CD4-positive, alpha-beta T cell treated with Interleukin-15 for 1 hour (primary cell): ENCODE results near the gene ART1.
A peak's percentile ranks its signal among the peaks of the same experiment; 100 is the strongest.
"Not testable (repeated sequence)": the region's sequence is repeated elsewhere in the genome, so short reads cannot be mapped to it uniquely, and the experiment has no call there.

ENCODE experiments used
- DNase-seq: peaks from one replicate; pipeline ENCODE4 v3.0.0-alpha.2; 2020

ART1 gene

DNA sequence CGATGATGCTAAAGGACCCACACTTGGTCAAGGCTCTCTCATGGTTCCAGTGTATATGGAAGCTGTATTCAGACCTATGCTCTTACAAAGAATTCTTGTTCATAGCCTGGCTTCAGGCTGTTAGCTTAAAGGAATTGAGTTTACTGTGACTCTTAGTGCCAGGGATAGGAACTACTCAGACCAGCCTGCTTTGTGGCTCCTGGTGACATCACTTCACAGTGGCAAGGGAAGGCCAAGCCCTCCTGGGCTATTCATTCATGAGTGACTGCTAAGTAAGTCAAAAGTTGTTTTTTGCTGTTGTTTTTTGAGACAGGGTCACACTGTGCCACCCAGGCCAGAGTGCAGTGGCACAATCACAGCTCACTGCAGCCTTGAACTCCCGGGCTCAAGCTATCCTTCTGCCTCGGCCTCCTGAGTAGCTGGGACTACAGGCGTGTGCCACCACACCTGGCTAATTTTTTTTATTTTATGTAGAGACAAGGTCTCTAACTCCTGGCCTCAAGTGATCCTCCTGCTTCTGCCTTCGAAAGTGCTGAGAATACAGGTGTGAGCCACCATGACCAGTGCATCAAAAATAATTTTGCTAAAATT lies 12.8 kb upstream of the ART1 start:
- no peak for DNase-seq

DNA sequence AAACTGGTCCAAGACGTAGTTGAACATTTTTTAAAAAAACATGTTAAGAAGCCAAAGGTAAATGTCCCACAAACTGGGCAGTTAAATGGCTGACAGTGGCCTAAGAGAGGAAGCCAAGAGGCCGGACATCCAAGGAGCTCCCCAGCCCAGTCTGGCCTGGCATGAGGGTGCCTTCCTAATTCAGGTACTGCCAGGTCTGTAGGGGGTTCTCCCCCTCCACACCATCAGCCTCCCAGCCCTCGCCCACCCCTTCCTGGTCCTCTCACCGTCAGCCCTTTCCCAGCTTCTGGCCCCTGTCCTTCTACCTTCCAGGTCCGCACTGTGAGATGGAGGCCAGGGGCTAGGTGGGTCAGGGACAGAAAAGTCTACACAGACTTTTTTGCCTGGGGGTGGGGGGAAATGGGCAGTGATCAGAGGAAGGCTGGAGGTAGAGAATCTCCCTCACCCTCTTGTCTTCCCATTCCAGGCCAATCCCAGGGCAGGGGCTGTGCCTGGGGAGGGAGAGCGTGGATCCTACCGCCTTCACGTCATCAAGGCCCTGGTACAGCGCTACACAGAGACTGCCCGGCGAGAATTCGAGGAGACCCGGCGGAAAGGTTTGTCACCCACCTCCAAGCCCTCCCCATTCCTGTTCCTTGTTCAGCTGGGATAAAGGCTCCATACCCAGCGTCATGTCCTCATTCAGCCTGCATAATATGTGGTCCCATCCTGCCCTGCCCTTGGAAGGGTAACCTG lies 9.1 kb upstream of the ART1 start:
- peak; percentile 11 for DNase-seq

DNA sequence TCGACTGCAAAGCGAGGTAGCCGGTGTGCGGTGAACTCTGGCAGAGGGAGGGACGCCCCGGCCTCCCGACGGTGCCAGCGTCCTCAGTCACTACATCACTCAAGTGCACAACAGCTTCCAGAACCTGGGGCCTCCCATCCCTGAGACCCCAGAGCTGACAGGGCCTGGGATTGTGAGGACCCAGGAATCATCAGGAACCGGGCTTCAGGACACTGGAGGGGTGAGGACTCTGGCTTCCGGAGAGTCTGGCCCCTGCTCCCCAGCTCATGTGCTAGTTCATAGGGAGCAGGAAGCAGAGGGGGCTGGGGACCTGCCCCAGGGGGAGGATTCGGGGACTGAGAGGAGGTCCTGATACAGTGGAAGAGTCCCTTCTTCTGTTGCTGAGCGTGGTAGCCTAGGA lies 7.7 kb upstream of the ART1 start:
- DNase-seq = no peak

DNA sequence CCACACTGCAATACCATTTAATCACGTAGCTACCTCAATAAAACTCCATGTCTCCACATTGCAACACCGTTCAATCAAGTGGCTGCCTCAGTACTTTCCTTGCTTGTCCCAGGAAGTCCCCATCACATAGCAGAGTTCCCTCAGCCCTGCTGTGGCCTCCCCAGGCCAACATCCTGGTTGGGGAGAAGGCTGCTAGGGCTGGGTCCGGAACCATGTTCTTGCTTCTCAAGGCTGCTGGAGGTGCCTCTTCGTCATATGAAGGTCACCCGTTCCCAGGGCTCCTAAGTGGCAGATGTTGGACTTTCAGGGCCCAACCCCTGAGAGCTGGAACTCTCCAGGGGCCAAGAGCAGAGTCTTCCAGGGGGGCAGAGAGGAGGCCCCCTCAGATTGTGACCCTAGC lies 6.4 kb upstream of the ART1 start:
- no peak for DNase-seq

DNA sequence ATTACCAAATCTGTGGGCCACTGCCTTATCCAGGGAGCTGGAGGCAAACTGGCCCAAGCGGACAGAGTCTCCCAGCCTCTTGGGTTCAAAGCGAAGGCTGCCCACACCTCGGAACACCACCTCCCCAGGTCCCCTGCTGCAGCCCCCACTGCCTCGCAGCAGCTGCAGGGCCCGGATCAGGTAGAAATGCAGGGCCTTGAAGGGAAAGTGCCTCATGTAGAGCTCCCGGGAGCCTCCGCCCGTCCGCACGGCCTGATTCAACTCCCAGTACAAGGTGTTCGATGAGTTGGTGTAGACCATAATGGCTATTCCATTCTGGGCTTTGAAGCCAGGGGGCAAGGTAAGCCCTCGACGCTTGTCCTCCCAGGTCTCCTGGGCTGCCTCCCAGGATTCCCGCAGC lies 5.1 kb upstream of the ART1 start:
- DNase-seq = no peak

DNA sequence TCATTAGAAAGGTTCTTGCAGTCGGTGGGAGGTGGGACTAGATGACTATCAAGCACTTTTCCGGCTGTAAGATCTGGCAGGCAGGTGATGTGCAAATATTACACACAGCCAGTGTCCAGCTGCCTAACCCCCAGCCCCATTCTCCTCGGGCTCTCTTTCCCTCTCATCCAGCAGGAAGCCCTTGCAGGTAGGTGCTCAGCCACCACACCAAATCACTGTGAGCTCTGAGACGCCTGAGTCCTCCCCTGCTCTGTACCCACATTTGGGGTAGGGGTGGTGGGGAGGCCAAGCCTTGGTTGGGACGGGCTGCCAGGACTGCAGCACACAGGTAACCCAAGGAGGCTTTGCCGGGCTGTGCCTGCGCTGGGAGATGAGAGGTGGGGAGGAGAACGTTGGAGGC lies 3.7 kb upstream of the ART1 start:
- DNase-seq = no peak

DNA sequence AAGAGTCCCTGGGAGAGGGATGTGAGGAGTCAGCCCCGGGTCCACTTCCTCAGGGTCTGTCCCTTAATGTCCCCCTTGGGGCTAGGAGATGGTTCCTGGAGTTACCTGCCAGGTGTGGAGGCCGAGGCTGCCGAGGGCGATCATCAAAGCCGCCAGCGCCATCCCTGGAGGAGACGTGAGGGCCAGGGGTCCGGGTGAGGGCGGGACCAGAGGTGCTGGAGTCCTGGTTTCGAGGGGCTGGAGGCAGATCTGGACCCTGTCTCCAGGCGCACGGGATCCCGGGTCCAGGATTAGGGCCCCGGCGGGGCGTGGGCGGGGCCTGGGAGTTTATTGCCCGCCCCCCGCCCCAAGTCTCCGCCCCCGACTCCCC lies 3.2 kb upstream of the ART1 start, which contains the start of gene ART5:
ART5 (minus strand) TSS at position 292 of the 370 bp plus-strand sequence; CDS start at position 162, 130 bp downstream.
- DNase-seq = no peak

DNA sequence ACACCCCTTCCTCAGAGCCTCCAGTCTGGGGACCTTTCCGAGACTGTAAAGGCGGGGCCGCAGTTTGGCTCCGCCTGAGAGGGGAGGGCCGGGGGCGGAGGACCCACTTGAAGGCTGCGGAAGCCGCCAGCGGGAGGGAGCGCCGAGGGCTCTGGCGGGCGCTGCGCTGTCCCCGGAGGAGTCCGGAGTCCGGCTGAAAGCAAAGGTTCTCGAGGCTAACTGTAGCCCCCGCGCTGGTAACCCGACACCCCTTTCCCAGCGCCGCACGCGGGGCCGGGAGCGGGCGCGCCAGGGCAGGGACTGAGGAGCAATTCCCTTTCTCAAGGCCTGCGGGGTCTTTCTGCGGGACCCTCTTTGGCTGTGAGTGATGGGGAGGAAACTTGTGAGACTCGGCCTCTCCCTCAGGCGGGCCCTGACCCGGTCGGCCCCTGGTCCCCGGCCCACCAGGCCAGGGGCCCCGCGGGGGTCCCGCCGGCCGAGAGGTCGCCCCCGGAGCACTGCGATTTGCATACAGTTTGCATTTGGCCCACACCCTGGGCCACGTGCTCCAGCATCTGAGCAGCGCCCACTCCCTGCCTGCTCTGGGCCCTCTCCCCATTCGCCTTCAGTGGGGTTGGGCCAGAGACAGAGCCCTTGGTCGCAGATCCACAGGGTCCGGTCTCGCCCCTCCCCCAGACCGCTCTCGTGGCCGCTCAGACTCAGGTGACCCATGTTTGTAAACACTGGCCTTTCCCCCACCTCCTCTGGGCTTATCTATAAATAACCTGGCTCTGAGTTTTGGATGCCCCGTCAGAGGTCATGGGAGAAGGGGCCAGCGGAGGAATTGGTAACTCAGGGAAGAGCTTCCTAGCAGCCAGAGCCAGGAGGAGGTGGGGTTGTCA lies 2.6 kb upstream of the ART1 start:
- peak; percentile 85 for DNase-seq

DNA sequence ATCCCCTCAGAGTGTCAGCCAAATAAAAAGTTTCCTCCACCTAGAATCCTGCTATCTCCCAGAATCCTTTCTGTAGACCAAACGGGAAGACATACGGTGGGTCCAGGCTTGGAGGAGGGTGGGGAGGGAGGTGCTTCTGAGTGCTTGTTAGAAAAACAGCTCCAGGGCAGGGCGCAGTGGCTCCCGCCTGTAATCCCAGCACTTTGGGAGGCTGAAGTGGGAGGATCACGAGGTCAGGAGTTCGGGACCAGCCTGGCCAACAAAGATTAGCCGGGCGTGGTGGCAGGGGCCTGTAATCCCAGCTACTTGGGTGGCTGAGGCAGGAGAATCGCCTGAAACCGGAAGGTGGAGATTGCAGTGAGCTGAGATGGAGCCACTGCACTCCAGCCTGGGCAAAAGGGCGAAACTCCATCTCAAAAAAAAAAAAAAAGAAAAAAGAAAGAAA lies 1.8 kb upstream of the ART1 start:
- not testable (repeated sequence) for DNase-seq

DNA sequence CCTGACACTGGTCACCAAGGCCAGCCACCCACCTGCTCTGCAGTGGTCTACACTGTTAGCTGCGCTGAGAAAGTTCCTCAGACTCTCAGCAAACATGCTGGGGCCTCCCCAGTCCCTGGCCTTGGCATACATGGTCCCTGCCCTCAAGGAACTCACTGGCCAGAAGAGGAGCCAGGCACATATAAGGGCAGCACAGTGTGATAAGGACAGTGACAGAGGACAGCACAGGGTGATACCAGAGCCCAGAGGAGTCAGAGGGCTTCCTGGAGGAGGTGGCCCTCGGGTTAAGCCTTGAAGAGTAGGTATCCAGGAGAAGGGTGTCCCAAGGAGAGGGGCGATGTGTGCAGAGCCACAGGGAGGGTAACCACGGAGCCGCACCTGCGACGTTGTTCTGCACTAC lies 624 bp downstream of the ART1 start:
- peak; percentile 3 for DNase-seq

DNA sequence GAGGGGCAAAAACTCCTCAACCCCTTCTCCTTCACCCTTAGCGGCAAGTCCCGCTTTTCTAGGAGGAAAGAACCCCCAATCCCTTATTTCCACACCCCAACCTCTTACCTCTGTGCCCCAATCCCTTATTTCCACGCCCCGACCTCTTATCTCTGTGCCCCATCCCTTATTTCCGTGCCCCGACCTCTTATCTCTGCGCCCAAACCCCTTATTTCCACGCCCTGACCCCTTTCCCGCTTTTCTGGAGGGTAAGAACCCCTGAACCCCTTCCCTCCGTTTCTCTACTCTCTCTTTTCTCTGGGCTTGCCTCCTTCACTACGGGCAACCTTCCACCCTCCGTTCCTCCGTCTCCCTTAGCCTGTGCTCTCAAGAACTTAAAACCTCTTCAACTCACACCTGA lies 3.9 kb downstream of the ART1 start:
- DNase-seq = not testable (repeated sequence)

DNA sequence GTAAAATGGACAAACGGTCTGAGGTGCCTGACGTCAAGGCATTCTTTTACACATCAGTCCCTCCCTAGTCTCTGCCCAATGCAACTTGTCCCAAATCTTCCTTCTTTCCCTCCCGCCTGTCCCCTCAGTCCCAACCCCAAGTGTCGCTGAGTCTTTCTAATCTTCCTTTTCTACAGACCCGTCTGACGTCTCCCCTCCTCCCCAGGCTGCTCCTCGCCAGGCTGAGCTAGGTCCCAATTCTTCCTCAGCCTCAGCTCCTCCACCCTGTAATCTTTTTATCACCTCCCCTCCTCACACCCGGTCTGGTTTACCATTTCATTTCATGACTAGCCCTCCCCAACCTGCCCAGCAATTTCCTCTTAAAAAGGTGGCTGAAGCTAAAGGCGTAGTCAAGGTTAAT lies 4.4 kb downstream of the ART1 start:
- DNase-seq = not testable (repeated sequence)

DNA sequence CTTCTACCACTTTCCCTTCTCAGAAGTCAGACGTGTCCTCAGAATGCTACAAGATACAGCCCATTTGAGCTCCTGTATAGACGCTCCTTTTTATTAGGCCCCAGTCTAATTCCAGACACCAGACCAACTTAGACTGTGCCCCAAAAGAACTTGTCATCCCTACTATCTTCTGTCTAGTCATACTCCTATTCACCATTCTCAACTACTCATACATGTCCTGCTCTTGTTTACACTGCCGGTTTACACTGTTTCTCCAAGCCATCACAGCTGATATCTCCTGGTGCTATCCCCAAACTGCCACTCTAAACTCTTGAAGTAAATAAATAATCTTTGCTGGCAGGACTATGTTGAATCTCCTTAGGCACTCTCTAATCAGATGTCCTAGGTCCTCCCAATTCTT lies 7.6 kb downstream of the ART1 start:
- DNase-seq = not testable (repeated sequence)

DNA sequence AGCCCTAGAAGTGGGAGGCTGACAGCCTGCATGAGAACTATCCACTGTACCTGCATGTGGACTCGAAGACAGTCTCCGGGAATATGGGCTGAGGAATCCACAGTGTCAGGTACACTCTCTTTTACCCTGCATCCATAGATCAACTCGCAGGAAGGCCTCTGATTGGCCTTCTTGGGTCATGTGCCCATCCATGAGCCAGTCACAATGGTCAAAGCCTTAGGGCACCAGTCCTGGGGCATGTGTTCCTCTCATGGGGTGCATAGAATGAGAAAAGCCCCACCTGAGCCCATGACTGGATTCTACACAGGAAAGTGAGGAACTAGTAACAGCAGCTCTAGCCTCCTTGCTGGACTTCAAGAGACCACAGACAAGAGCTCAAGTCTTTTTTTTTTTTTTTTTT lies 10.6 kb downstream of the ART1 start:
- no peak for DNase-seq

DNA sequence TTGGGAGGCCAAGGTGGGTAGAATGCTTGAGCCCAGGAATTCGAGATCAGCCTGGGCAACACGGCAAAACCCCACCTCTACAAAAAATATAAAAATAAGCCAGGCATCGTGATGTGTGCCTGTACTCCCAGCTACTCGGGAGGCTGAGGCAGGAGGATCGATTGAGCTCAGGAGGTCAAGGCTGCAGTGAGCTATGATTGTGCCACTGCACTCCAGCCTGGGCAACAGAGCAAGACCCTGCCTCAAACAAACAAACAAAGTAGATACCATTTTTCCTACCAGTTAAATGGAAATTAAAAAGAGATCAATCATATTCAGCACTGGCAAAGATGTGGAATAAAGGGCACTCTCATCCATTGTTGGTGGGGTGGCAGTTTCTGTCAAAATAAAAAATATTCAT lies 12.4 kb downstream of the ART1 start:
- DNase-seq = not testable (repeated sequence)

DNA sequence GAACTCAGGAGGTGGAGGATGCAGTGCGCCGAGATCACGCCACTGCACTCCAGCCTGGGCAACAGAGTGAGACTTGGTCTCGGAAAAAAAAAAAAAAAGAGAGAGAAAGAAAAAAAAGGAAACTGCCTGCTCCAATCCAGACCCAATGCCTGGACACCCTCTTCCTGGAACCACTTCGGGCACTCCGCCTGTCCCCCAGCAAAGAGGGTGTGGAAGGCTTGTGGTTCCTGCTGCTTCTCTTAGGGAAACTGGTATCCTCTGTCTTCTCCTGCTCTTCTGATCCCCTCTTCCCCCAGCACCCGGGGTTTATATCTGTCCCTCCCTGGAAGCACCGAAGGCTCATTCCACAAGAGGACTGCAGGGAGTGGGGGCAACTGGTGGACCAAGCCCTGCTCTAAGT lies 13.3 kb downstream of the ART1 start:
- DNase-seq = no peak

DNA sequence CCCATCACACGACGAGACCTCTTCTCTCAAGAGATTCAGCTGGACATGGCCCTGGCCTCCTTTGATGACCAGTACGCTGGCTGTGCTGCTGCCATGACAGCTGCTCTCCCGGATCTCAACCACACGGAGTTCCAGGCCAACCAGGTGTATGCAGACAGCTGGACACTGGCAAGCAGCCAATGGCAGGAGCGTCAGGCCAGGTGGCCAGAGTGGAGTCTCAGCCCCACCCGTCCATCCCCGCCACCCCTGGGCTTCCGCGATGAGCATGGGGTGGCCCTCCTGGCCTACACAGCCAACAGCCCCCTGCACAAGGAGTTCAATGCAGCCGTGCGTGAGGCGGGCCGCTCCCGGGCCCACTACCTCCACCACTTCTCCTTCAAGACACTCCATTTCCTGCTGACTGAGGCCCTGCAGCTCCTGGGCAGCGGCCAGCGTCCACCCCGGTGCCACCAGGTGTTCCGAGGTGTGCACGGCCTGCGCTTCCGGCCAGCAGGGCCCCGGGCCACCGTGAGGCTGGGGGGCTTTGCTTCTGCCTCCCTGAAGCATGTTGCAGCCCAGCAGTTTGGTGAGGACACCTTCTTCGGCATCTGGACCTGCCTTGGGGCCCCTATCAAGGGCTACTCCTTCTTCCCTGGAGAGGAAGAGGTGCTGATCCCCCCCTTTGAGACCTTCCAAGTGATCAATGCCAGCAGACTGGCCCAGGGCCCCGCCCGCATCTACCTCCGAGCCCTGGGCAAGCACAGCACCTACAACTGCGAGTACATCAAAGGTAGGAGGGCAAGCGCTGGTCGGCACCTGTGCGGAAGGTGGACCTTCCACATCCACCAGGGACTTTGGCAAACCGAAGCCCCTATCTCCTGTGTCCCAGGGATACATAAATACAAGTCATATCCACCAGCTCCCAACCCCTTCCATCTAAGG lies 14.9 kb downstream of the ART1 start:
- no peak for DNase-seq

DNA sequence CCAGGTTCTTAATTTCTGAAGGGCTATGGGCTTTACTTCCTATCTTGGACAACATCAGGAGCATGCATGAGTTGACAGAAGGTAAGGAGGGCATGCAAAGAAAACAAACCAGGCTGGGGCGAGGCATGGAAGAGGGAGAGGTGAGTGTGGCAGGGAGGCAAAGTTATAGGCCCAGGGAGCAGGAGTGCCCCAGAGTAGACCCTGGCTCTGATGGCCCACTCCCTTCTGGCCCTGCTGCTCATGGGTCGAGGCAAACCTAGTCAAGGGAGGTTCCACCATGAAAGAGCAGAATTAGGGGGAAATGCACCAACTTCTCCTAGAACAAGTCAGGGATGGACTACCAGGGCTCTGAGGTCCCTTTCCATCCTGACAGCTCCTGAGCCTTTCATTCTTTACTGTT lies 16.0 kb downstream of the ART1 start:
- no peak for DNase-seq

DNA sequence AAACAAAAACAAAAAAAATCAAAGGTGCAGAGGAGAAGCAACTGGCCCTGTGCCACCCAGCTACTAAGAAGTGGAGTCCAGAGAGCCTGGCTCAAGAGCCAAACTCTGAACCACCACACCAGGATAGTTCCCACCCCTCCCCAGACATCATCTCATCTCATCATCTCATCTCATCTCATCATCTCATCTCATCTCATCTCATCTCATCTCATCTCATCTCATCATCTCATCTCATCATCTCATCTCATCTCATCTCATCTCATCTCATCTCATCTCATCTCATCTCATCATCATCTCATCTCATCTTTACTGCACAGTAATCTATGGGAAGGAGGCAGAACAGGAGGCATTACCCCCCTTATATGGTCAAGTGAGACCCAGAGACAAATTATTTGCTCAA lies 17.9 kb downstream of the ART1 start:
- no peak for DNase-seq

DNA sequence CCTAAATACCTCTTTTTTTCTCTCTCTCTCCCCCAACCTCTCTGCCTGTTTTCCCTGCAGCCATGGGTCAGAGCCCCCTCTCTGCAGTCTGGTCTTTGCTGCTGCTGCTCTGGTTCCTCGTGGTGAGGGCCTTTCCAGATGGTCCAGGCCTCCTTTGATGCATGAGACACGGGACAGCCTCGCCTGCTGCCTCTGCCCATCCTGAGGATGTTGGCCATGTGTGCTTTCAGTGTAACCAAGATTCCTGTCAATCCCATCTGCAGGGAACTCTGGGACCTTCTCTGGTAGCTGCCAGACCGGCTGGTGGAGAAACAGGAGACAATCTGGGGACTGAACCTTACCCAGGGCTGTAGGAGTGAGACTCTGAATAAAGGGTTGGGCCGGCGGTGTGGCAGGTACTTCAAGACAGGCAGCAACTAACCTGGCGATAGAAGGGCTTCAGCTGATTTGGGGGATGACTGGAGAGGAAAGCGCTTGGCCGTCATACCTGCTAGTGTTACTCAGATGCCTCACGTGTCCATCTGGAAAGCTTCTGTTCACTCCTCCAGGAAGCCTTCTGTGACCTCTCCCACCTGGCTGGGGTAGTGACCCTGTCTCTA lies 19.2 kb downstream of the ART1 start:
- no peak for DNase-seq

DNA sequence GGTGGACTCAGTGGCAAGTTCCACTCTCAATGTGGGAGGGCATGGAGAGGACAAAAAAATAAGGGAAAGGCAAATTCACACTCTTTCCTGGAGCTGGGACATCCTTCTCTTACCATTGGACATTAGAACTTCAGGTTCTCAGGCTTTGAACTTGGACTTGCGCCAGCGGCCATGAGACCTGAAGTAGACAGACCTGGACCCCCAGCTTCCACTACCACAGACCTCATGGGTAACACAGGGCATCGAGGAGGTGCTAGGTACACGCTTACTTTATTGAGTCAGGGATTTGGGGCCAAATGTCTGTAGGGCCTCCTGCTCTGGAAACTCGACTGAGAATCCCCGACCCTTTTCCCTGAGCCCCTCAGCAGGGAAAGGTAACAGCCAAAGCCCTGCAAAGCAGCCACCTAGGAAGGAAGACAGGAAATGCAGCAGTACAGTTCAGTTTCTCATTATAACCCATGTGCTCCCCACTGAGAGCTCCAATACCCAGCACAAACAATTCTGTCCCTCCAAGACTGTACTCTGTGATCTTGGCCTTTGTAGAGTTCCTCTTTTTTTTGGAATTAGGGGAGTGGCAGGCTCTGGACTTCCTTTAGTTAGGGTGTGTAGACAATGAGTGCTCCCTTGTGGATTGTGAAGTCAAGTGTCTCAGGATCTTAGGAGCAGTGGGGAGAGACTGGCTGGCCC lies 20.6 kb downstream of the ART1 start:
- no peak for DNase-seq
